NCI-H2196 treated with DMSO at 0.1 percent for 48 hours (cell line): ENCODE measurements around the gene ADPRH.
"Not testable (repeated sequence)": the region's sequence is repeated elsewhere in the genome, so short reads cannot be mapped to it uniquely, and the experiment has no call there.

Source experiments
- DNase-seq: peaks from one replicate; lab custom pipeline; 2025; ENCODE audit not compliant: unreplicated experiment; lab: John Stamatoyannopoulos, UW

Gene ADPRH

GRCh38 chr3:119559441-119559963 is 19.8 kb upstream of the ADPRH start, which contains the start of gene CD80:
TSS of gene CD80 (minus strand) at chr3:119559614. CDS start at chr3:119557728, 1,886 bp downstream.
- peak; percentile 21 for DNase-seq

DNA sequence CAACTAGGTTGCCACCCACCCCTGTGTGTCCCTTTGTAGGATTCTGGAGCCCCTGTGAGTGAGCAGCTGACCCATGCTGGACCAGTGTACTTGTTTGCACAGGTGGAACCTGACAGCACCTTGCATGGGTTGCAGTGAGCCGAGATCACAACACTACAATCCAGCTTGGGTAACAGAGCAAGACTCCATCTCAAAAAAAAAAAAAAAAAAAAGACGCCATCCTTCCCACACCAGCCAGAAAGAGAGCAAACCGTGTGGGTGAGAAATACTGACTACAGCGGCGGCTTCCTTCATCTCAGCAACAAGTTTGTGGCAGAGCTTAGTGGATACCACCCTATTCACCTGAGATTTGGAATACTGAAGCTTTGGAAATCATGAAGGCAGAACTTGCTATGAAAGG is 19.1 kb upstream of the ADPRH start:
- DNase-seq = no peak

GRCh38 chr3:119562307-119562961 is 16.9 kb upstream of the ADPRH start:
- DNase-seq = no peak

DNA sequence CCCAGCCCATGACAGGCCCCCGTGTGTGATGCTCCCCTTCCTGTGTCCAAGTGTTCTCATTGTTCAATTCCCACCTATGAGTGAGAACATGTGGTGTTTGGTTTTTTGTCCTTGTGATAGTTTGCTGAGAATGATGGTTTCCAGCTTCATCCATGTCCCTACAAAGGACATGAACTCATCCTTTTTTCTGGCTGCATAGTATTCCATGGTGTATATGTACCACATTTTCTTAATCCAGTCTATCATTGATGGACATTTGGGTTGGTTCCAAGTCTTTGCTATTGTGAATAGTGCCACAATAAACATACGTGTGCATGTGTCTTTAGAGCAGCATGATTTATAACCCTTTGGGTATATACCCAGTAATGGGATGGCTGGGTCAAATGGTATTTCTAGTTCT is 16.0 kb upstream of the ADPRH start:
- not testable (repeated sequence) for DNase-seq

- no peak for DNase-seq
Observed at GRCh38 chr3:119569156-119569555, 10.1 kb upstream of the ADPRH start.

DNA sequence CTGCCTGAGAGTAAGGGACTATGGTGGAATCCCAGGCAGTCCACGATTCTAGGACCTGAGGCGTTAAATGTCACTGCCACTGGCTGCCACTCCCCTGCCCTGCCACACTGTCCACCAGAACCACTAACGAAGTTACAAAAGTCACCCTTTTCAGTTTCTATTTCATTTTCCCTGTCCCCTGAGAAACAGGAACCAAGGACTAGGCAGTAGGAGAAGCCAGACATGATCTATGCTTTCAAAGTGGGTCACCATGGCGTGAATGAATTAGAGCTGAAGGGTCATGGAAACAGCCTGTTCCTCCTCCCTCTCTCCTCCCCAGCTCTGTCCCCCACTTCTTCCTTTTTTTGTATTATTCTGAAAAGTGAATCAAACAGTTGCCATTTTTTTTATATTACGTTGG is 9.1 kb upstream of the ADPRH start:
- DNase-seq = no peak

DNA sequence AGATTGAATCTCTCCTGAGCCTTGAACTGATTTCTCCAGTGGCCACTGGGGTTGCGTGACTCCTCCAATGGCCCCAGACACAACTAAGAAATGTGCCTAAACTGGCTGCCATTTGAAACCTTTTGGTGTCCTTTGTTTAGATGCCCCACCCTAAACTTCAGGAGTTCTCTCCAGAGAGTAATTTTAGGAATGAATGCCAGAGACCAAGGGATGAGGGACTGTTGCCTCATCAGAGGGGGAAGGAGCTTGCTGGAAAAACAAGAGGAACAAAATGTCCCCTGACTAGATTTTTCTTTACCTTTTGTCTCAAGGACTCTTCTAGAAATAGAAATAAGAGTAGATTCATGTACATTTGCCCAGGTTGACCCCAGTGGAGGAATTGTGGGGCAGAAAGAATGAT is 8.1 kb upstream of the ADPRH start:
- no peak for DNase-seq

- DNase-seq = no peak
Observed at GRCh38 chr3:119571688-119572087, 7.6 kb upstream of the ADPRH start.

GRCh38 chr3:119575507-119575906 is 3.8 kb upstream of the ADPRH start:
- DNase-seq = no peak

DNA sequence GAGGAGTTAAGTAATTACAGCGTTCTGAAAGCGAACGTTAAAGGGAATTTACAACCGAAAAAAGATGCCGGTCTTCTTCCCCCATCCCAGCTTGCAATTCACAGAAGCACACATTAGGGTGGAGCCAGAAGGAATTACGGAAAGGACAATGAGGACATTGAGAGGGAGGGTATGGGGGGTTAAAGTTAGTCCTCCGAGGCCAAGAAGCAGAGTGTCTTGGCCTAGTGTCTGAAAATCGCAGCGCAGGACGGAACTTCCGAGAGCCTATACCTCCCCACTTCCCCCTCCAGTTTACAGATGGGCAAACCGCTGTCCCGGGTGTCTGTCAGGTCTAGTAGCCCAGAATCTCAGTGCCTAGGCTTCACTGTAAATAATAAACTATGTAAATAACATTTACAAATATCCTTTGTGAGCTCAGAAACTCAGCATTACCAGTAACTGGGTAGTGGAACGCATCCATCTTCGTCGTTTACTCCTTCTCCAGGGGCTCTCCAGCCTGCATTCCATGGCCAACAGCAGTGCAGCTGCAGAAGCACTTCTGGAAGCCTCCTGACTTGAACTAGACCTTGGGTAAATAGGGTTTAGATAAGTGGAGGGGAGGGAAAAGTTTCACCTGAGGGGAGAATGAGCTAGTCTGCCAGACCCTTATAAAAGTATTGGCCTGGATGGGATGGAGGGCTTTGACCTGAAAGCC is 922 bp downstream of the ADPRH start:
- no peak for DNase-seq

- no peak for DNase-seq
Observed at GRCh38 chr3:119582178-119582577, 2.9 kb downstream of the ADPRH start.

DNA sequence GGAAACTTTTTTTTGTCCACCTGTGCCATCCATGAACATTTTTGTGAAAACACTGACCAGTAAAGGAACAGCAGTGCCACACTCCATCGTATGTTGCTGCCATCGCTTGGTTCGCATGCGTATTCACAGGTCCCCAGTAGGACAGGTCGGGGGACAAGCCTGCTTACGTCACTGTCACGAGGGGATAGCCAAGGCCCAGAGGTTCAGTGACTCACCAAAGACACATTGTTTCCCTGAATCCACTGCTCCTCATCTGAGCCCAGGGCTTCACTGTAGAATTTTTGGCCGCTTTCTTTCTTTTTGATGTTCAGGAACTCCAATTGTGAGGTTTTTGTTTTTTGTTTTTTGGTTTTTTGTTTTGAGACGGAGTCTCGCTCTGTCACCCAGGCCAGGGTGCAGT is 5.9 kb downstream of the ADPRH start:
- DNase-seq = no peak

DNA sequence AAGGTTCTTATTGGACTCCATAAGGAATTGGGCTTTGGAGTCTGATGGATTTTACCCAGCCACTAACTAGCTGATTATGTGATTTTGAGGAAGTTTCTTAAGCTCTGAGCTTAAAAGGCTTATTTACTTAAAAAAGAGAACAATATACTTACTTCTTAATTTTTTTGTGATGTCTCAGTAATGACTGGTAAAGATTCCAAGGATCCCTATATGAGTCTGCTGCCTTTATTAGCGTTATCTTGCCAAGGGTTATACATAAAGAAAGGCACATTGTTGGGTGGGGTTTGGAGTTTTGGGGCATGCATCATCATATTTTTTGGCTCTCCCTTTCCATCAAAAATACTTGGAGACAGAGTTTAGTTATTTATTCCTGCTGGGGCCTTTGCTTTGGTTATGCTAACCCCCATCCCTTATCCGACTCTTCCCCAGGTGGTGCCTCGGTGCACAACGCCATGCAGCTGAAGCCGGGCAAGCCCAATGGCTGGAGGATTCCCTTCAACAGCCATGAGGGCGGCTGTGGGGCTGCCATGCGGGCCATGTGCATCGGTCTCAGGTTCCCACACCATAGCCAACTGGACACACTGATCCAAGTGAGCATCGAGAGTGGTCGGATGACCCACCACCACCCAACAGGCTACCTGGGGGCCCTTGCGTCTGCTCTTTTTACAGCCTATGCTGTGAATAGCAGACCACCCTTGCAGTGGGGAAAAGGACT is 6.7 kb downstream of the ADPRH start:
- DNase-seq = no peak

GRCh38 chr3:119586733-119587172 is 7.5 kb downstream of the ADPRH start:
- DNase-seq = no peak

- DNase-seq = no peak
Observed at GRCh38 chr3:119588112-119588511, 8.8 kb downstream of the ADPRH start.

DNA sequence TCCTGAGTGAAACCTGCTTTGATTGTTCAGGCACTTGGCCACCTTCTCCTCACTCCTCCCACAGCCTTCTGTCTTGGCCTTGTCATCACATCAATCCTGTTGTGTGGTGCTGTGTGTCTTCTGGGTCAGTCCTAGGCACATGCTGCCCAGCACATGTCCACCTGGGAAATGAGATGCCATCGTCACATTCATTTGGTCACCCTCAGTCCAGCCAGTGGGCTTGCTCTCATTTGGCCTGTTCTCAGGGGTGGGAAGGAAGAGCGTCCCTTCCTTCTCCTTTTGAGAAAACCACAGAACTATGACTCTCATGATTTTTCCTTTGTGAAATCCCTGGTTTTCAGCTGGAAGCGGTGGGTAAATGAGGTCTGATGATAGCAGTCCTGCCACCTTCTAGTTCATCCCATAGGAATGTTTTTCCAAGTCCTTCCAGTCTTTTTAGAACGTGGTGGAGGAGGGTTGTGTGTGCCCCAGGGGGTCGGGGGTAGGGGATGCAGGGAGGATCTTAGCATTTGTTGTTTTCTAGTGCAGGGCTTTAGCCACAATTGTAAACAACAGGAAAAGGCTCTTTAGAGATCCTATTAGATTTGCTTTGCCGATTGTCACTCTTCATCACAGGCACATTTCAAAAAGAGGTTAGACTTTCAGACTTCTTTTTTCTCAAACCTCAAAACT is 9.9 kb downstream of the ADPRH start:
- DNase-seq = no peak

GRCh38 chr3:119590706-119591105 is 11.4 kb downstream of the ADPRH start:
- DNase-seq = no peak

DNA sequence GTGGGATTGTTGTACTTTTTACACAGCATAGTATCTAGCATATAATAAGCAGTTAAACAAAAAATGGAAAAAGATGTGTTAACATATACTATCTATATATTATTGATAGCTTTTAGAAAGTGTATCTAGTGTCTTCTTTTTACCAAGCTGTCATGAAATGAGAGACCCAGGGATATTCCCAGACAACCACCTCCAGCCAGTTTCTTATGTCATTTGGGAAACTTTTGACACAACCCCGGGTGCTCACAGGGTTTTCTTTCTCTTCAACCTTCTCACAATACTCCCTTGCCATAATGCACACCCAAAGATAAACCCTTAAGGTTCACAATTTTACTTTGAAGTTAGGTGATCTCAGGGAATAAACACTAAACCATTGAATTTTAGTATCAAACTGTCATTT is 13.6 kb downstream of the ADPRH start:
- DNase-seq = no peak

DNA sequence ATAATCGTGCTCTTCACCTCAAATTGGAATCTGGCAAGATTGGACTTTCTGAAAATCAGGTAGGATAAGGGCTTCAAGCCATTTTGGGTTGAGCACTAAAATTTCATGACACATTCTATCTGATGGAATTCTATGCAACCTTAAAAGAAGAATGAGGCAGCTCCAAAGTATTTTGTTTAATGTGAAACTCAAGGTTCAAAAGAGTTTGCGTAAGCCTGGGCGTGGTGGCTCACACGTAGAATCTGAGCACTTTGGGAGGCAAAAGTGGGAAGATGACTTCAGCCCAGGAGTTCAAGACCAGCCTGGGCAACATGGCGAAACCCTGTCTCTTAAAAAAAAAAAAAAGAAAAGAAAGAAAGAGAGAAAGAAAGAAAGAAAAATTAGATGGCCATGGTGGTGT is 14.8 kb downstream of the ADPRH start:
- DNase-seq = no peak

DNA sequence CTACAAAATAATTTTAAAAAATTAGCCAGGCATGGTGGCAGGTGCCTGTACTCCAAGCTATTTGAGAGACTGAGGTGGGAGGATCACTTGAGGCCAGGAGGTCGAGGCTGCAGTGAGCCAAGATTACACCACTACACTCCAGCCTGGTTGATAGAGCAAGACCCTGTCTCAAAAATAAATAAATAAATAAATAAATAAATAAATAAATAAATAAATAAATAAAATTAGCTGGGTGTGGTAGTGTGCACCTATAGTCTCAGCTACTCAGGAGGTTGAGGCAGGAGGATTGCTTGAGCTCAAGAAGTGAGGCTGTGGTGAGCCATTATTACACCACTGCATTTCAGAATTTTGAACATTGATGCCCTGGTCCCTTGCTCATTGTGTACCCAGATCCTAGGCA is 15.6 kb downstream of the ADPRH start:
- not testable (repeated sequence) for DNase-seq

- DNase-seq = no peak
Observed at GRCh38 chr3:119595639-119596334, 16.5 kb downstream of the ADPRH start.
